ENCODE results near the gene AMOTL2.

Gene AMOTL2

DNA sequence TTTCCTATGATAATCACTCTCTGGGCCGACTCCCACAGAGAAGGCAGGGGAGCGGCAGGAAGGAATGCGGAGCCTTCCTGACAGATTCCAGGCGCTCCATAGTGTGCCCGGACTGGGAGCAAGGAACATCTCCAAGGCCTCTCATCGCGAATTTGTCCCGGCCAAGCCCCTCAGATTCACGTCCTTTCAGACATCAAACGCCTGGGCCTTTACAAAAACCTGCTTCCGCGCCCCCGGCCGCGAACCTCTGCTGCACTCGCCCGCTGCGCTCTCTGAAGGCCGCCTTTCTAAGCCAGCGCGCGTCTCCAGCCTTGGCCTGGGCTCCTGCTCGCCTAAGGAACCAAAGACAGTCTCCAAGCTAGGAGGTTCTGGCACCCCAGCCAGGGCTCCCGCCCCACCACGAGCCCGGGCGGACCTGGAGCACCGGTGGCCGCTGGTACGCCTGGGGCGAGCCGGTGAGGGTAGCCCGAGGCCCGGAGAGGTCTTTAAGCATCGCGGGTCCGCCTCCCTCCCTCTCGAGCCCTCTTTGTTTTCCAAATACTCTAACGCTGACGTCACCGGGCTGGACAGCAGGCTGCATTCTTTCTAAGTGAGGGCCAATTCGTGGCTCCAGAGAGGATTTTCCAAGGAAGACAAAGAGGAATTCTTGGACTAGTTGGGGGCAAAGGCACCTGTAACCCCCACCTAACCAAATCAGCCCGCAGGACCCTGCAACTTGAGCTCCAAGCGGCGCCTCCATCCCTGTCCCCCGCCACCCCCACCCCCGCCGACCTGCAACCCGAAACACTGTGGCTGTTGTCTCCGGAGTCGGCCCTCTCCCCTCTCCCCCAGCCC, 759 bp downstream of the AMOTL2 start:
- no peak overlapping the region for H3K27ac Mint-ChIP-seq
- H3K9me3 Mint-ChIP-seq, result no peaks in the 10 kb centered on the region
- ATAC-seq, result no peak
- no peaks in the 10 kb centered on the region for H3K36me3 Mint-ChIP-seq
- peaks cover 15% of the 10 kb centered on the region for H3K4me1 Mint-ChIP-seq
- H3K4me3 Mint-ChIP-seq, result peak overlapping the region; percentile 73
- no peak for DNase-seq (ENCODE audit: low spot score in 2 of 2)

DNA sequence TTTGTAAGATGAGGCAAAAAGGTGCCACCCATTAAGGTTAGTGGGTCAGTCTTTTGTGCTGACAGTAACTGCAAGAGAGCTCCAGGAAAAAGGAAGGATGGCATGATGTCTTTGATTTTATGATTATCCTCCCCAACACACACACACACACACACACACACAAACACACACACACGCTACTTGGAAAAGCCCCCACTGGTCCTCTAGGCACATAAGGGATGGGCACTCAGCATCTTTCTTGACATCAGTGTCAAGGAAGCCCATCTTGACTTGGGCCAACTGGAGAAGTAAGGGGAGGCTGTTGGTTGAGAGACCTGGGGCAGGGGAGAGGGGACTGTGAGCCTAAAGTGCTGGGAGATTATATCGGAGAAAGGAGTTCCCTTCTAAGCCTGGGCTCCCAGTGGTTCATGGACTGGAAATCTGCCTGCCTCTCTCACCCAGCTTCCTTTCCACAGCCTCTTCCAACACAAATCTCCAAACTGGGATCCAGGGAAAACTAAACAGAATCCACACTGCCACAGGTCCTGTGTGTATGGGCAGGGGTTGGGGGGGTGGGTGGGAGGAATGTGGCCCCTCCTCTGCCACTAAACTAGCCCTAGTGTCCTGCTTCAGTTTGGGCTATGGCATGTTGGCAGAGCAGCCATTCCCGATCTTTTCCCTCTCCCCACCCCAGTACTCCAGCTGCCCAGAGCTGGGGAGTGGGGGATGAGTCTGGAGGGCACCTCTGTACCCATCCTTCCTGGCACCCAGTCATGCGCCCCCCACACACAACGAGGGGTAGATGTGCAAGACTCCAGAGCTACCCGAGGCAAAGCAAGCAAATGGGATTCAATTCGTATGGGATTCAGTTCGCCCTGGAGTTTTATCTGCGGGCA, 1.6 kb downstream of the AMOTL2 start:
- no peaks in the 10 kb centered on the region for H3K36me3 Mint-ChIP-seq
- no peak overlapping the region for H3K27ac Mint-ChIP-seq
- H3K4me3 Mint-ChIP-seq, result peak overlapping the region; percentile 73
- H3K4me1 Mint-ChIP-seq, result peaks cover 15% of the 10 kb centered on the region
- ATAC-seq (no peak), DNase-seq (ENCODE audit: low spot score in 2 of 2) (no peak)
- H3K9me3 Mint-ChIP-seq, result no peaks in the 10 kb centered on the region

DNA sequence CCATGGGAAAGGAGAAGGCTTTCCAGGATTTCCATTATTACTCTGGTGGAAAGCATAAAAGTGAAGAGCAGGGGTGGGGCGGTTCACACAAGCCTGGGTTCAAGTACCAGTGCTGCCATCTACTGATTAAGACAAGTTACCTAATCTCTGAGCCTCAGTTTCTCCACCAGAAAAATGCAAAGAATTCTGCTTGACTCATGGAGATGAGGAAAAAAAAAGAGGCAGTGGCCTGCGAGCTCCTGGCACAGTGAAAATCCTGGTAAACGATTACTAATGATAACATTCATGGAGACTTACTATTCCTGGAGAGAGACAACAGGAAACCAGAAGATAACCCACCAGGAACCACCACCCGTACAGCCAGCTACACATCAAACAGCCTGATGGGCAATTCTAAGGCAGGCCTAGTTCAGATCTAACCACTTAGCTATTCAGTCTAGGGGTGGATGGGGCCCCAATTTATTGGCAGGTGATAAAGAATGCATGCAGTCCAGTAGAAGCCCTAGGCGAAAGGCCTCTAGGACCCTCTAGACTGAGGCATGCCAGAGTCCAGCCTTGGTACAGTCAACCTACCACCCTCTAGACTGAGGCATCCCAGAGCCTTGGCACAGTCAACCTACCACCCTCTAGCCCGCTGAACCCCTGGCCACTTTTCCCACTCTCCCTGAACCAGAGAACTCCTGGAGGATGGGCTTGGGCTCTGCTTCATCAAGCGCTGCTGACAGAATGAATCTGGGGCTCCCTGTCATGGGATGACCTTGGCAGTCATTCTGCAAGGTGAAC, 2.5 kb downstream of the AMOTL2 start:
- no peak for DNase-seq (ENCODE audit: low spot score in 2 of 2)
- no peaks in the 10 kb centered on the region for H3K36me3 Mint-ChIP-seq
- no peak for ATAC-seq
- no peak overlapping the region for H3K27ac Mint-ChIP-seq
- H3K4me3 Mint-ChIP-seq, result no peak overlapping the region
- H3K9me3 Mint-ChIP-seq, result no peaks in the 10 kb centered on the region
- peaks cover 15% of the 10 kb centered on the region for H3K4me1 Mint-ChIP-seq

DNA sequence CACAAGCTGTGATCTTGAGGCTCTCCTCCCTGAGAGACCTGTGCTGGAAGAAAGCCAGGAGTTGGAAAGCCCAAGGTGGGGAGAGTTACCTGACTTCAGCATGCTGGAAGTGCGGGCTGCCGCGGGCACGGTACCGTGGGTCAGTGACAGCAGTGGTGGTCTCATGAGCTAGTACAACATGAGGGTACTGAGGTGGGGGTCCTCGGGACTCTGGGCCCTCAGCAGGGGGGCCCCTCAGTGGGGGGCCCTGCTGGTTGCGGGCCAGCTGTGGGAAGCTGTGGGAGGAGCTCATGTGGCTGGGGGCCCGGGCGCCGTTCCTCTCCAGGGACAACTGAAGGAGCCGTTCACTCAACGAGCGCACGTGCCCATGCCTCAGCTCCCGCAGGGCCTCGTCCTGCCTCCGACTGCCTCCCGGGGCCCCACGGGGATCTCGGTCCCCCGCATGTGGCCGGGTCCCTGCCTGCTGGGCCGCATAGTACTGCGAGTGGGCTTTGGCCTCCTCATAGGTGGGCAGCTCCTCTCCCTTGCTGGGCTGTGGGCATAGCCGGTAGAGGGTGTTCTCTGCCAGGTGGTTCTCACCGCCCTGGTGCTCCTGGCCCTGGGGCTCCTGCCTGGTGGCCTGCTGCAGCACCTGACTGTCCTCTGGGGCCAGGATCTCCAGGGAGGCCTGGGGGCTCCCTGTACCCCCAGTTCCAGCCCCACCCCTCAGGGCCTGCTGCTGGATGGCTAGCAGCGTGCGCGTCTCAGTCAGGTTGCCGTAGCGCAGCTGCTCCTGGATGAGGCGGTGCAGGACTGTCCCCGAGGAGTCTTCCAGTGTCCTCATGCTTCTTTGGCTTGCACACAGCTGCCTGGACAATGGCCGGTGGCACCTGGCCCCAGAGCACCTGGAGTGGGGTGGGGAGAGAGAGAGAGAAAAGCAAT, 3.4 kb downstream of the AMOTL2 start:
- no peaks in the 10 kb centered on the region for H3K9me3 Mint-ChIP-seq
- no peak overlapping the region for H3K4me3 Mint-ChIP-seq
- H3K4me1 Mint-ChIP-seq, result peaks cover 15% of the 10 kb centered on the region
- H3K27ac Mint-ChIP-seq, result no peak overlapping the region
- ATAC-seq (no peak), DNase-seq (ENCODE audit: low spot score in 2 of 2) (no peak)
- H3K36me3 Mint-ChIP-seq, result no peaks in the 10 kb centered on the region

DNA sequence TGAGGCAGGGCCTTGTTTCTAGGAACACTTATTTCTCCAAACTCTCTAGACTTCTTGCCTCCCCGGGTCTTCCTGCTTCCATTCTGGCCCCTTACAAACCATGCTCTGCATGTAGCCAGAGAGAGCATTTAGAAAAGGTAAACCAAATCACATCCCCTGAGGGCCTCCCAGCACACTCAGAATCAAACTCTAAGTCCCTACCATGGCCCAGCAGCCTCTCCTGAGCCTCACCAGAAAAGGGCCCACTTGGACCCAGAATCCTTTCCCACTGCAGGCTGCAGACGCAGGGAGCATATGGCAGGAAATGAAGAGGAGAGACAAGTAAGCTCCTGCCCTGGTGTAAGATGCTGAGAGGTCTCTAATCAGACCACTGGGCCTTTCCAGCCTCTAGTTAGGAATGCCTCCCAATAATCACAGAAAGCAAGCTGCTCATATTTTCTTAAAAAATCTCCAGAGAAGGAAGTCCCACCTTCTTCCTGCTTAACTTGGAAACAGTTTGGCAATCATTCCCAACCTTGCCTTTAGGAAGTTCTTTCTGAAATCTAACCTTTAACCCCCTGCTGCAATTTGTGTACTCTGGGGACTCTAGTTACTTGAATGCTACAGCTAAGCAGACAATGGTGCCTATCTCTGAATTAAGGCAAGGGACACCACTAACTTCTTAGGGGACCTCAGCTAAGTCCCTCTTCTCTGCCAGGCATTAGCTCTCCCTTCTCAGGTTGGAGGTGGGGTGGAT, 4.2 kb downstream of the AMOTL2 start:
- no peaks in the 10 kb centered on the region for H3K36me3 Mint-ChIP-seq
- DNase-seq (ENCODE audit: low spot score in 2 of 2), result no peak
- H3K4me3 Mint-ChIP-seq, result no peak overlapping the region
- H3K4me1 Mint-ChIP-seq, result peaks cover 13% of the 10 kb centered on the region
- no peak overlapping the region for H3K27ac Mint-ChIP-seq
- no peaks in the 10 kb centered on the region for H3K9me3 Mint-ChIP-seq
- no peak for ATAC-seq

DNA sequence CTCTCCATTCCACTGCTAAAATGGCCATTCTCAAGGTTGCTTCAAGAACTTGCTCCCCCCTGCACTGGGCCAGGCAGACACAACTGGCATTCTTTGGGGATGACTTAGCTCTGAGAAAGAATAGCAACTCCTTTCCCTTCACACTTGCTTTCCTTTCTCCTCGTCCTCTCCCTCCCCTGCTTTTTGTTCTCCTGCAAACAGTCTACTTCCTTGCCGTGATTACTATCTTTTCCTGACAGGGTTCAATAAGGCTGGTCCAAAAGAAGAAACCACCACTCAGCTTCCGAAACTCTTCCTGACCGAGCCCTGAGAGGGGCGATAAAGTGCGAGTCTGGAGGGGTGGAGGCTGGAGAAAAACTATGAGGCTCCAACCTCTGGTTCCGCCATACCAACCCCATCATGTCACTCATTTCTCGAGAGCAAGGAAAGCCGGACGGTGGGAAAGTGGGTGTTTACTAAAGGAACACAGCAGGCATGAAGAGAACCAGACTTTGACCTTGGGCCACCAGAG, 5.0 kb downstream of the AMOTL2 start:
- DNase-seq (ENCODE audit: low spot score in 2 of 2), result no peak
- Mint-ChIP-seq H3K9me3 (no peaks in the 10 kb centered on the region), H3K4me3 (no peak overlapping the region), H3K27ac (no peak overlapping the region), H3K36me3 (no peaks in the 10 kb centered on the region), H3K4me1 (peaks cover 14% of the 10 kb centered on the region)
- no peak for ATAC-seq

DNA sequence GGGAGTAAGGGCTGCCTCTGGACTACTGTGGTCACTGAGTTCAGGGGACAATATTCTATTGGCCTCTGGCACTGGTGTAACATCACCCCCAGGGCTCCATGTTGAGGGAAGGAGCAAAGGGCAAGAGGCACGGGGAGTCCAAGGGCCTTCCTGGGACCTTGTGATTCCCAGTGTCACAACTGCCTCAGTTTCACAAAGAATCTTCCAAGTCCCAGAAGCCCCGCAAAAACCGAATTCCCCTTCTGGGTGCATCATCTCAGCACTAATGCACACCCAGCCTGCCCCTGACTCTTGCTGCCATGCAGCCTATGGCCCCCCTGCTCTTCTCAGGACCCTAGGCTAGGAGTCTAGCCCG, 5.5 kb downstream of the AMOTL2 start:
- Mint-ChIP-seq H3K4me1 (peaks cover 19% of the 10 kb centered on the region), H3K36me3 (no peaks in the 10 kb centered on the region), H3K4me3 (no peak overlapping the region), H3K27ac (no peak overlapping the region), H3K9me3 (no peaks in the 10 kb centered on the region)
- no peak for ATAC-seq
- no peak for DNase-seq (ENCODE audit: low spot score in 2 of 2)

DNA sequence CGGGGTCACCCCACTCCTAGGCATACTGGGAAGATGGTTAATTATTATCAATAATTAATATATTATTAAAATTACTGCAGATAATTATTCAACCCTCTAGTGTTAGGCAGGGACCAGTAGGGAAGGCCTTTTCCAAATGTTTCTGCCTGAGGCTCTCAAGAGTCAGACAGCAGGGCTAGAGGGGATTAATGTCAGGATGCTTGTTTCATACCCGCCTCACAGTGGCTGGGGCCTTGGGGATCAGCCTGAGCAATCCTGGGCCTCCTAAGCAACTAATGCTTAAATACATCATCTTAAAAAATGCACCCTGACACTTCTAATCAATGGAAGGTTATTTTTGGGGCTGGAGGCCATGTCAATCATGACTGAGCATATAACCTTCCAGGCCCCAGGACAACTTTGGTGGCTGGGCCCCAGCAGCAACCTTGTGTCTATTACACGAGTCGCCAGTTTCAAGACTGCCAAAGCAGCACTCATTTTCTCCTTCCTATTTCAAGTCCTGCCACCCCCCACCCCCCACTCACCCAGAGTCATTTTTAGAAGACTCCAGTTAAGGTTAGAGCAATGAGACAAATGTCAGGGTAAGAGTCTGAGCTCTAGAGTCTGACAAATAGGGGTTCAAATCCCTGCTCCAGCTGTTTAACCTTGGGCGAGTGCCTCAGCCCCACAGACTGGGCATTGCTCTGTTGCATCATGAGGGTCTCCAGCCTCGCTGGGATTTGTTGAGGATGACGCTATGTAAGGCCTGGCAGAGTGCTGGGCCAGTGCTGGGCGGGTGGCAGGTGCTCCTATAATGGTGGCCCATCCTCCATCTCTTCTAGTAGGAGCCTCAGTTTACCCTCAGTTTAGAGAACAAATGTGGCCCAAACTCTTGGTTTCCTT, 6.1 kb downstream of the AMOTL2 start:
- DNase-seq (ENCODE audit: low spot score in 2 of 2) (no peak), ATAC-seq (no peak)
- no peak overlapping the region for H3K27ac Mint-ChIP-seq
- peaks cover 25% of the 10 kb centered on the region for H3K4me1 Mint-ChIP-seq
- H3K36me3 Mint-ChIP-seq, result no peaks in the 10 kb centered on the region
- no peak overlapping the region for H3K4me3 Mint-ChIP-seq
- H3K9me3 Mint-ChIP-seq, result no peaks in the 10 kb centered on the region

DNA sequence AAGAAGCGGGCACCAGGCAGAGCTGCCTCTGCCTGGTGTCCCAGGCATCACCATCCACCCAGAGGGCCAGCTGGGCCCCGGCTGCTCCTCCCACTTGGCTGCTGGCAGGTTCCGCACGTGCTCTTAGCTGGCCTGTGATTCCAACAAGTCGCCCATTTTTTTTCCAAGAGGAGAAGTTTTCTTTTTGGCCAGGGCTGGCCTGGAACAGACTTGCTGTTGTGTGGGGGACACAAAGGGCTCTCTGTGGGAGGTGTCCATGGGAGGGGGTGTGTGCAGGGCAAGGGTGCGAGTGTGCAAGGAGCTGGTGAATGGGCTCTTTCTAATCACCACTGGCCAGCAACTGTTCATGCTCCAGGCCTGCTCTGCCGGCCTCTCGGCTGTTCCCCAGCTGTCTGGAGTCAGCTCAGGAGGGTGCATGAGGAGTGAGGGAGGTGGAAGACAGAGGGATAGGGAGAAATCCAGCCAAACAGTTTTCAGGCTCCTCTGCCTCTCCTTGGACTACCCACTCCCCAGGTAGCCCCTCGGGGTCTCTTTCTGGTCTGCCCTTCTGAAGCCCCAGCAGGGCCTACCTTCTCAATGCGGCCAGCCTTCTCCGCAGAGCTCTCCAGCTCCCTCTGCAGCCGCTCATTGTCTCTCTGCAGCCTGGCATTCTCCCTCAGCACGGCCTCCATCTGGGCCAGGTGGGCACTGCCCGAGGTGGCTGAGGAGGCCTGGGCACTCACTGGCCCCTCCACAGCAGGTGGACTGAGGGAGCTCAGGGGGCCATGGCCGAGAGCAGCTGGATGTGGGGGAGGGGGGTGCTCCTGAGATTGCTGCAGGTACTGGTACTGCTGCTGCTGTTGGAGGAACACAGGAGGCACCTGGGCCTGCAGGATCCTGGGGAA, 7.1 kb downstream of the AMOTL2 start:
- no peak for ATAC-seq
- H3K9me3 Mint-ChIP-seq, result no peaks in the 10 kb centered on the region
- H3K36me3 Mint-ChIP-seq, result no peaks in the 10 kb centered on the region
- no peak overlapping the region for H3K4me3 Mint-ChIP-seq
- no peak overlapping the region for H3K27ac Mint-ChIP-seq
- H3K4me1 Mint-ChIP-seq, result peaks cover 29% of the 10 kb centered on the region
- DNase-seq (ENCODE audit: low spot score in 2 of 2), result no peak

DNA sequence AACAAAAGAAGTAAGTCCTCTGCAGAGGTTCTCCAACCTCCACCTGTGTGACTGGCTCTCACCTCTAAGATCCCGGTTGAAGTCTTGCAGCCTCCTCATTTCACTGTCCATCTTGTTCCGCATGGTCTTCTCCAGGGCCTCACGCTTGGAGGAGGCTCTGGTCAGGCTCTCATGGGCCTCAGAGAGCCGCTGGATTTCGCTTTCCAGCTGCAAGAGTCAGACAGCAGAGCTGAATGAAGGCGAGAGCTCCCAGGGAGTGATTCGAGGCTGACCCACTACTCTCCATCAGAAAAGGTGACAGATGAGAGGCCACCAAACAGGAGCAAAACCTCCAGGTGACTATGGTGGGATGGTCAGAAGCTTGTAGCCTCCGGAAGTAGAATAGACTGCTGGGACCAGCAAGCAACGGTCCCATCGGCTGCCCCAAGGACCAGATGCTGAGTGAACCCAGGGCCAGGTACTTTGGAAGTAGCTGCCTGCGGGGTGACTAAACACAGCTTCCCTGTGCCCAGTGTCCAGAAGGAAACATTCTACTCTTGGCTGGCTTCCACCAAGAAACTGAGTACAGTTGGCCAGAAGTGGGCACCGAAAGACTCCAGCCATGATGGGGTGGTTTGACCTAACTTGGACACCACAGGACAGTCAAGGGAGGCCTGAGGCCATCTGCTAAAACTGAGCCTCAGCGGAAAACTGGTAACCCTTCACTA, 7.9 kb downstream of the AMOTL2 start:
- H3K4me3 Mint-ChIP-seq, result no peak overlapping the region
- DNase-seq (ENCODE audit: low spot score in 2 of 2) (no peak), ATAC-seq (no peak)
- H3K9me3 Mint-ChIP-seq, result no peaks in the 10 kb centered on the region
- H3K4me1 Mint-ChIP-seq, result peaks cover 29% of the 10 kb centered on the region
- no peak overlapping the region for H3K27ac Mint-ChIP-seq
- no peaks in the 10 kb centered on the region for H3K36me3 Mint-ChIP-seq

DNA sequence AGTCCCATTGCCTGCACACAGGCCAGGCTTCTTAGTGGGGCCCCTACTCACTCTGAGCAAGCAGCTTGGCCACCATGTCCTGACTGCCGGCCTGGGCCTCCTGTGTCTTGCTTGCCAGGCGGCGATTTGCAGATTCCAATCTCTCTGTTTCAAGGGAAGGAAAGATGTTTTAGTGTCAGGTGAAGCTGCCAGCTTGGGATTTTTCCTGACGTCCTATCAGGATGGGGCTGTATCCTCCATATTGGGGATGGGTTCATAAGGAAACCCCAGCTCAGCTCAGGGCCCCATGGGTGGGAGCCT, 8.5 kb downstream of the AMOTL2 start:
- Mint-ChIP-seq H3K27ac (no peak overlapping the region), H3K36me3 (no peaks in the 10 kb centered on the region), H3K4me3 (no peak overlapping the region), H3K9me3 (no peaks in the 10 kb centered on the region), H3K4me1 (peaks cover 29% of the 10 kb centered on the region)
- ATAC-seq (no peak), DNase-seq (ENCODE audit: low spot score in 2 of 2) (no peak)
